Liver (tissue), 10 donors: ENCODE data around the gene MAPKAP1. TPM values are rescaled to one million over a fixed set of nuclear protein-coding genes. Genes with fewer than 3 reads are reported as not detected.
A peak's percentile ranks its signal among the peaks of the same experiment; 100 is the strongest.

Experiments
- DNase-seq: peaks from one replicate; pipeline ENCODE4 v3.0.0-alpha.2; 2017; ENCODE audit warnings: low spot score
- H3K27ac ChIP-seq, 2 donors: one replicate each; pipeline ENCODE4 v1.7.0; 2013; ENCODE audit warnings: inconsistent platforms in 2 of 2, low read length in 2 of 2, control low read depth in 1 of 2, low read depth in 1 of 2, mild to moderate bottlenecking in 1 of 2
- H3K27me3 ChIP-seq, 4 donors: one replicate each; pipeline versions ENCODE4 v1.6.1 to v1.7.0; 2013; ENCODE audit warnings: low read length in 3 of 4, inconsistent platforms in 1 of 4, mild to moderate bottlenecking in 1 of 4, moderate library complexity in 1 of 4; ENCODE audit not compliant: control insufficient read depth in 4 of 4, insufficient read depth in 4 of 4
- H3K36me3 ChIP-seq, 4 donors: one replicate each; pipeline versions ENCODE4 v1.6.1 to v1.7.0; 2013; ENCODE audit warnings: low read length in 3 of 4, mild to moderate bottlenecking in 3 of 4, low read depth in 1 of 4, moderate library complexity in 1 of 4; ENCODE audit not compliant: control insufficient read depth in 4 of 4, insufficient read depth in 3 of 4
- H3K4me1 ChIP-seq, 4 donors: one replicate each; pipeline versions ENCODE4 v1.6.1 to v1.7.0; 2013; ENCODE audit warnings: low read length in 3 of 4, mild to moderate bottlenecking in 3 of 4, moderate library complexity in 1 of 4; ENCODE audit not compliant: control insufficient read depth in 4 of 4, insufficient read depth in 4 of 4
- H3K4me3 ChIP-seq, 3 donors: one replicate each; pipeline versions ENCODE4 v1.6.1 to v1.7.0; 2013; ENCODE audit warnings: low read length in 3 of 3, control low read depth in 1 of 3, low read depth in 1 of 3, mild to moderate bottlenecking in 1 of 3
- H3K9ac ChIP-seq, 2 donors: one replicate each; pipeline ENCODE4 v1.7.0; 2013; ENCODE audit warnings: low read length in 2 of 2, mild to moderate bottlenecking in 2 of 2, moderate library complexity in 2 of 2, control low read depth in 1 of 2, low read depth in 1 of 2
- H3K9me3 ChIP-seq, 4 donors: one replicate each; pipeline versions ENCODE4 v1.6.1 to v1.7.0; 2013; ENCODE audit warnings: low read length in 3 of 4; ENCODE audit not compliant: control insufficient read depth in 4 of 4
- FOXA2 ChIP-seq: IDR thresholded peaks from 2 replicates; pipeline ENCODE4 v1.6.1; 2016; ENCODE audit warnings: antibody characterized with exemption
- GABPA ChIP-seq, 2 donors: IDR thresholded peaks in 1 of 2; conservative IDR thresholded peaks in 1 of 2; 2 replicates each; pipeline ENCODE4 v1.6.1; 2016; ENCODE audit warnings: antibody characterized with exemption in 2 of 2, mild to moderate bottlenecking in 1 of 2, moderate library complexity in 1 of 2
- HNF4A ChIP-seq, 2 donors: conservative IDR thresholded peaks; 2 replicates each; pipeline ENCODE4 v1.6.1; 2016; ENCODE audit warnings: antibody characterized with exemption in 2 of 2, mild to moderate bottlenecking in 2 of 2
- JUND ChIP-seq, 2 donors: IDR thresholded peaks; 2 replicates each; pipeline ENCODE4 v1.6.1; 2016; ENCODE audit warnings: antibody characterized with exemption in 2 of 2
- MAX ChIP-seq: IDR thresholded peaks from 2 replicates; pipeline ENCODE4 v1.6.1; 2016; ENCODE audit warnings: antibody characterized with exemption
- RXRA ChIP-seq, 2 donors: IDR thresholded peaks; 2 replicates each; pipeline ENCODE4 v1.6.1; 2017 to 2018; ENCODE audit warnings: antibody characterized with exemption in 2 of 2, mild to moderate bottlenecking in 1 of 2
- SP1 ChIP-seq: IDR thresholded peaks from 2 replicates; pipeline ENCODE4 v1.6.1; 2018; ENCODE audit warnings: antibody characterized with exemption, mild to moderate bottlenecking
- TAF1 ChIP-seq: conservative IDR thresholded peaks from 2 replicates; pipeline ENCODE4 v1.6.1; 2016; ENCODE audit warnings: antibody characterized with exemption, mild to moderate bottlenecking
- YY1 ChIP-seq: IDR thresholded peaks from 2 replicates; pipeline ENCODE4 v1.6.1; 2016; ENCODE audit warnings: antibody characterized with exemption, mild to moderate bottlenecking
- WGBS: extraction: QIAGEN DNeasy Blood & Tissue Kit; methylation state at CpG from one replicate; pipeline ENCODE4 v1.1.7; 2013; 5-methylcytosine and 5-hydroxymethylcytosine counted together
- polyA plus RNA-seq, 2 donors: library from polyadenylated mRNA; stranded (reverse) in 1 of 2; unstranded in 1 of 2; fragments of 200-250 nt in 1 of 2; fragments of >200 nt in 1 of 2; fragmentation: Nextera tagmentation in 1 of 2; extraction: Ambion mirVana in 1 of 2; gene quantifications; one replicate each; pipeline versions ENCODE4 v1.2.1 to v1.2.3, GENCODE V29; 2013 to 2015
- small RNA-seq: library from RNA; depleted of rRNA; stranded (forward); fragments of <200 nt; gene quantifications from one replicate; pipeline ENCODE3, GENCODE V24; 2014
- total RNA-seq, 2 donors: library from RNA; depleted of rRNA; stranded (reverse); fragments of >200 nt; gene quantifications; one replicate each; pipeline ENCODE4 v1.2.3, GENCODE V29; 2014
- donor health status: healthy.
- donor health status: healthy.
- donor health status: healthy.
- donor health status: healthy.
- donor health status: healthy.

Gene MAPKAP1
- total and polyA plus RNA-seq, 4 donors: 23.6 to 55.9 (median 32.7) TPM

- TF ChIP-seq MAX (no peak), JUND (IDR thresholded peaks at IDR 0.05) (no peak), FOXA2 (no peak), HNF4A (conservative IDR thresholded peaks at IDR 0.05) (no peak)
These were observed 313.6 kb downstream of the MAPKAP1 start (continued) for GRCh38 chr9:125393426-125393825.

- H3K9me3 ChIP-seq: no peaks in the 10 kb centered on the region
- peaks cover 0 to 10% (median 5%) of the 10 kb centered on the region in 4 donors for H3K4me1 ChIP-seq
- no peak for DNase-seq
- no peak overlapping the region for H3K27ac ChIP-seq
- H3K27me3 ChIP-seq: no peaks in the 10 kb centered on the region
- TF ChIP-seq RXRA (IDR thresholded peaks at IDR 0.05) (no peak), FOXA2 (no peak), MAX (no peak)
- H3K4me3 ChIP-seq: no peak overlapping the region
- no peak overlapping the region for H3K9ac ChIP-seq
- H3K36me3 ChIP-seq: no peaks in the 10 kb centered on the region
- 94% methylated on average over 6 of the region's 6 CpGs for WGBS
These were observed 315.3 kb downstream of the MAPKAP1 start for GRCh38 chr9:125391704-125392103.

DNA sequence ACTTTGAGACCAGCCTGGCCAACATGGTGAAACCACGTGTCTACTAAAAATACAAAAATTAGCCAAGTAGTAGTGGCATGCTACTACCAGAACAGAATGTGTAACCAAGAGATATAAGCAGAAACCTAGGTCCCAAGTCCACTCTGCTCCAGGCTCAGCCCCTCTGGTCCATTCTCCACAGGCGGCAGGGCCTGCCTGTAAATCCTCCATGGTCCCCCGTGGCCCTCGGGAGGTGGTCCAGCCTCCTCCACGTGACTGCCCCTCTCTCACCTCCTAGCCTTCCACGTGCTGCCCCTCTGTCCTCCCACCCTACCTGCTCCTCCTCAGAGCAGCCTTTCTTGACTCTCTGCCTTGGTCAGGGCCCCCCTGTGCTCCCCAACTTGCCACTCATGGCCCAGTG lies 318.0 kb downstream of the MAPKAP1 start:
- DNase-seq: no peak

GRCh38 chr9:125387861-125388524 lies 319.0 kb downstream of the MAPKAP1 start:
- TF ChIP-seq TAF1: no peak
- H3K27me3 ChIP-seq: no peaks in the 10 kb centered on the region
- DNase-seq: no peak
- H3K27ac ChIP-seq: no peak overlapping the region
- WGBS: 92% methylated on average over 14 of the region's 14 CpGs
- peaks cover 0 to 10% (median 5%) of the 10 kb centered on the region in 4 donors for H3K4me1 ChIP-seq
- H3K9me3 ChIP-seq: no peaks in the 10 kb centered on the region
- no peaks in the 10 kb centered on the region for H3K36me3 ChIP-seq
- no peak overlapping the region for H3K9ac ChIP-seq
- H3K4me3 ChIP-seq: no peak overlapping the region

More for the DNA sequence above, 318.0 kb downstream of the MAPKAP1 start:
- Histone ChIP-seq H3K36me3 (no peaks in the 10 kb centered on the region), H3K4me1 (peaks cover 0 to 10% (median 5%) of the 10 kb centered on the region in 4 donors), H3K27ac (peak overlapping the region in 1 of 2 donors; percentile 22), H3K4me3 (no peak overlapping the region), H3K9ac (no peak overlapping the region), H3K9me3 (no peaks in the 10 kb centered on the region), H3K27me3 (no peaks in the 10 kb centered on the region)
- peak; percentile 50 for TF ChIP-seq SP1
- TF ChIP-seq HNF4A (conservative IDR thresholded peaks at IDR 0.05): peak; percentile 65 to 67
- TF ChIP-seq GABPA (IDR thresholded peaks at IDR 0.05 in 1 of 2, conservative IDR thresholded peaks at IDR 0.05 in 1 of 2): no peak
- peak; percentile 32 to 42 for TF ChIP-seq RXRA (IDR thresholded peaks at IDR 0.05)
- TF ChIP-seq YY1: no peak
- 58% methylated on average over 6 of the region's 6 CpGs for WGBS

Small RNA genes within 50 kb of the gene (small RNA-seq; reads per million reads assigned to genes)
- gene RF00017: not detected

Other genes starting within 250 kb of the MAPKAP1 start
- gene PBX3, start 40.2 kb upstream of the MAPKAP1 start, total RNA-seq: 10 to 100 TPM; 11.4 to 18.9 TPM
- 10 to 100 TPM in 1 of 2 donors, 1 to 10 TPM in 1; 7.3 to 10.8 TPM for gene PBX3, start 40.2 kb upstream of the MAPKAP1 start, polyA plus RNA-seq